ENCODE measurements around the gene FOXP1.

Gene FOXP1

DNA sequence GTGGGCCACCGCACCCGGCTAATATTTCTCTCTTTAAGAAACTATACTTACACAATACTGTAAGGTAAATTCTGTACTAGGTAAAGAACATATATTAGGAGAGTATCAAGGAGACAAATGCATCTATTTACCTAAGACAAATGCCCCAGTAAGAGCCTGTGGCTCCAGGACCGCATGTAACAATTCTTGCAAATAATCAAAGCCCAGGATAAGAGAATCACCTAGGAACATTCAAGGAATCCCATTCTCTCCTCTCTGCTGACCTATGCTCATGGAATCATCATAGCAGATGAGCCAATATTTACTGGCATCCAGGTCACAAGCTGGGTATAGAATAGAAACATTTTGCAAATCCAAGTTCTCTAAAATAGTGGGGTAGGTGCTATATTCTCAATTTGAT is 347.7 kb downstream of the FOXP1 start:
- H3K27ac ChIP-seq: no peak overlapping the region
- in situ Hi-C loops (cut with HindIII; ENCODE audit: low pct_ligation_motif_present, low sequenced_read_pairs): no loop called here
- no peaks in the 10 kb centered on the region for H3K36me3 ChIP-seq (replicated peaks)
- H3K27me3 ChIP-seq (replicated peaks): no peaks in the 10 kb centered on the region
- no peak overlapping the region for H3K4me3 ChIP-seq (ENCODE audit: low read depth, low read length)
- TF ChIP-seq, protein P1, sequence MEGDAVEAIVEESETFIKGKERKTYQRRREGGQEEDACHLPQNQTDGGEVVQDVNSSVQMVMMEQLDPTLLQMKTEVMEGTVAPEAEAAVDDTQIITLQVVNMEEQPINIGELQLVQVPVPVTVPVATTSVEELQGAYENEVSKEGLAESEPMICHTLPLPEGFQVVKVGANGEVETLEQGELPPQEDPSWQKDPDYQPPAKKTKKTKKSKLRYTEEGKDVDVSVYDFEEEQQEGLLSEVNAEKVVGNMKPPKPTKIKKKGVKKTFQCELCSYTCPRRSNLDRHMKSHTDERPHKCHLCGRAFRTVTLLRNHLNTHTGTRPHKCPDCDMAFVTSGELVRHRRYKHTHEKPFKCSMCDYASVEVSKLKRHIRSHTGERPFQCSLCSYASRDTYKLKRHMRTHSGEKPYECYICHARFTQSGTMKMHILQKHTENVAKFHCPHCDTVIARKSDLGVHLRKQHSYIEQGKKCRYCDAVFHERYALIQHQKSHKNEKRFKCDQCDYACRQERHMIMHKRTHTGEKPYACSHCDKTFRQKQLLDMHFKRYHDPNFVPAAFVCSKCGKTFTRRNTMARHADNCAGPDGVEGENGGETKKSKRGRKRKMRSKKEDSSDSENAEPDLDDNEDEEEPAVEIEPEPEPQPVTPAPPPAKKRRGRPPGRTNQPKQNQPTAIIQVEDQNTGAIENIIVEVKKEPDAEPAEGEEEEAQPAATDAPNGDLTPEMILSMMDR (IDR thresholded peaks at IDR 0.05; ENCODE audit: low read depth, low read length, missing control alignments): no peak
- DNase-seq: no peak

DNA sequence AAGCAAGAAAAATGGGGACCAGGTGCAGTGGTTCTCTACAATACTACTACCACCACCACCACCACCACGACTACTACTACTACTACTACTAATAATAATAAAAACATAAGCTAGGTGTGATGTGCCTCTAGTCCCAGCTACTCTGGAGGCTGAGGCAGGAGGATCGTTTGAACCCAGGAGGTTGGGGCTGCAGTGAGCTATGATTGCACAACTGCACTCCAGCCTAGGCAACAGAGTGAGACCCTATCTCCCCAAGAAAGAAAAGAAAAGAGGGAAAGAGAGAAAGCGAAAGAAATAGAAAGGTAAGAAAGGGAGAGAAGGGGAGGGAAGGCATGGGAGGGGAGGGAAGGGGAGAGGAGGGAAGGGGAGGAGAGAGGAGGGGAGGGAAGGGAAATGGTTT is 350.6 kb downstream of the FOXP1 start:
- no peak overlapping the region for H3K27ac ChIP-seq
- H3K36me3 ChIP-seq (replicated peaks): no peaks in the 10 kb centered on the region
- DNase-seq: no peak
- TF ChIP-seq, protein P1 (IDR thresholded peaks at IDR 0.05; ENCODE audit: low read depth, low read length, missing control alignments): no peak
- in situ Hi-C loops (cut with HindIII; ENCODE audit: low pct_ligation_motif_present, low sequenced_read_pairs): no loop called here
- H3K27me3 ChIP-seq (replicated peaks): no peaks in the 10 kb centered on the region
- H3K4me3 ChIP-seq (ENCODE audit: low read depth, low read length): no peak overlapping the region

DNA sequence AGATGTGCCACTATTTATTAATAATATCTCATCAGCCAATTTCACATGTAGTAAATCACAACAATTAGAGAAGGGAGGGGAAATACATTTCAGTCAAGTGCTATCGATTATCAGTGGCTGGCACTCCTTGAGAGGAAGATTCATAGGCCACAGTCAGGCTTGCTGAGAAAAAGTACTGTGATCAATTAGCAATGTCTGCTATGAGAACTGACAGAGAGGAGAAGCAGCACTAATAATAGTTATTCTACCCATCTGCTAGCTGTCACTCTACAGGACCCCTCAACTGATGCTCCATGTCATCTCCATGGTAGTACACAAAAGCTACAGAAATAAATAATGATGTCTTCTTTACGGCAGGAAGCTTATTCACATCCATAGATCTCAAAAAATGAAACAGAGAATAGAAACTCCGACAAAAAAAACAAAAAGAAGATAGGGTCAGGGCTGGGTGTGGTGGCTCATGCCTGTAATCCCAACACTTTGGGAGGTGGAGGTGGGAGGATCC is 351.3 kb downstream of the FOXP1 start:
- Histone ChIP-seq H3K27ac (no peak overlapping the region), H3K36me3 (replicated peaks) (no peaks in the 10 kb centered on the region), H3K27me3 (replicated peaks) (no peaks in the 10 kb centered on the region), H3K4me3 (ENCODE audit: low read depth, low read length) (no peak overlapping the region)
- TF ChIP-seq, protein P1 (IDR thresholded peaks at IDR 0.05; ENCODE audit: low read depth, low read length, missing control alignments): no peak
- DNase-seq: no peak
- in situ Hi-C loops (cut with HindIII; ENCODE audit: low pct_ligation_motif_present, low sequenced_read_pairs): no loop called here

DNA sequence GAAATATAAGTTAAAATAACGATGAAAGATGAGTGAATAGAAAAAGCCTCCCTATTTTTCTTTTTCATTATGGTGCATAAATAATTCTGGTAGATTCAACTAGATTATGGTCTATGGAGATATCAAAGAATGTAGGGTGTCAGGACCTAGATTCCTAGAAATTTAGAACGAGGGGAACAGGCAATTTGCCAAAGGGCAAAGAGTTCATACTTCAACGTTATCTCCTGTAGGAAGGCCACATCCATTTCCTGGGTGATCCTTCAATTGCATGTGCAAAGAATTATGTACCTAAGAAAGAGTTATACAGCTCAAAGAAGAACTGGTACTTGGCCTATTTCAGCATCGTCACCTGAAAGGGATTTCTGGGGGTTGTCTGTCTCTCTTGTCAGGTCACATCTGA is 351.8 kb downstream of the FOXP1 start:
- H3K27ac ChIP-seq: no peak overlapping the region
- in situ Hi-C loops (cut with HindIII; ENCODE audit: low pct_ligation_motif_present, low sequenced_read_pairs): no loop called here

DNA sequence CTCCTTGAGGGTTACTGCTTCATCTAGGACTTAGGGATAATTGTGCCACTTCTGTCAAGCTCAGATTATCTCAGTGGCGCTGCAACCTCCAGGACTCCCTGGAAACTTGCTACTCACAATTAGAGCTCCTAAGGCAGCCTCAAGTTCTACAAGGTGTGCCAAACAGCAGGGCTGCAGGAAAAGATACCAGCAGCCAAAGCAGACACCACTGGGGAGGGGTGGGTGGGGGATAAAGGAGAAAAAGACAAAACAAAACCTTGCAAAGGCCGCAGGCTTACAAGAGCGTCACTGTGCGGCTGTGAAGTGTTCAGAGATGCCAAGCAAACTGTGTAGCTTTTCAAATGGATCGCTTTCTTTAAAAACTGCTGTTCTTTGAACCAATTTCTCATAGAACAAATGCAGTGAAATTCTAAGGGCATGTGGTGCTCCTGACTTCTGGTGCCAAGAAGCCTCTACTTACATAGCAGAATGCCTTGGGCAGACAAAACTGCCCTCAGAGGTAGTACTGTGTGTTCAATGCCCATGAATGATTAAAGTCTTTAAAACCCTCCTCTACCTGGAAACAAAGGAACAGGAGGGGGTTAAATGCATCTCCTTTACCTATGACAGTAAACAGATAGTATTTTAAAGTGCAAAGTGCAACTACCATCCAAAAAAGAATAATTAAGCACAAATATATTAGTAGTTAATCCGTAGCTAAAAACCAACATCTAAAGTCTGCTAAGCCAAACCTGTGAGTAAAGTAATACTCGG is 353.4 kb downstream of the FOXP1 start:
- DNase-seq: no peak
- in situ Hi-C loops (cut with HindIII; ENCODE audit: low pct_ligation_motif_present, low sequenced_read_pairs): no loop called here

More for the DNA sequence above, 351.8 kb downstream of the FOXP1 start:
- TF ChIP-seq, protein P1 (IDR thresholded peaks at IDR 0.05; ENCODE audit: low read depth, low read length, missing control alignments): no peak
- H3K36me3 ChIP-seq (replicated peaks): no peaks in the 10 kb centered on the region
- H3K4me3 ChIP-seq (ENCODE audit: low read depth, low read length): no peak overlapping the region
- no peaks in the 10 kb centered on the region for H3K27me3 ChIP-seq (replicated peaks)
- no peak for DNase-seq

More for the DNA sequence above, 353.4 kb downstream of the FOXP1 start:
- TF ChIP-seq, protein P1 (IDR thresholded peaks at IDR 0.05; ENCODE audit: low read depth, low read length, missing control alignments): no peak
- H3K27ac ChIP-seq: no peak overlapping the region
- H3K4me3 ChIP-seq (ENCODE audit: low read depth, low read length): no peak overlapping the region
- no peaks in the 10 kb centered on the region for H3K27me3 ChIP-seq (replicated peaks)
- no peaks in the 10 kb centered on the region for H3K36me3 ChIP-seq (replicated peaks)
